GM21390 (cell line): ENCODE data around the gene KCNAB1.
A peak's percentile ranks its signal among the peaks of the same experiment; 100 is the strongest.

Experiments used
- ATAC-seq: cut with Tn5 transposase; IDR thresholded peaks from one replicate; pipeline ENCODE4 v1.9.1; 2021; ENCODE audit not compliant: unreplicated experiment

KCNAB1 gene

DNA sequence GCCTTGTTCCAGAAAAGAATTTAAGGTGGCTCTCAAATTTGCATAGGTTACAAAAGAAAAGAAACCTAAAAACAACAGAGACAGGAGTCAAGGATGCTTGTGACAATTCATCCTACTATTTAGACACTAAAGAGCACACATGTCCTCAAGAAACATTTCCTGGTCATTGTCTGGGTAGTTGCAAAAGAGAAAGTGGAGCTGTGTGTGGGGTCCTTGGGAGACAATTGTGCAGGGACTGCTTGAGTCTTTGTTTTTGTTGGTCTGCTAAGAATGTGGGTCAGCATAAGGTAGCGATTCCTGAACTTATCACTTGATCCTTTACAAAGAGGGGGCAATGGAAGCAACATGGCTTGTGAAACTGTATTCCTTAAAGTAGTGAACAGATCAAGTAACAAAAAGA, 185.3 kb downstream of the KCNAB1 start:
- no peak for ATAC-seq

DNA sequence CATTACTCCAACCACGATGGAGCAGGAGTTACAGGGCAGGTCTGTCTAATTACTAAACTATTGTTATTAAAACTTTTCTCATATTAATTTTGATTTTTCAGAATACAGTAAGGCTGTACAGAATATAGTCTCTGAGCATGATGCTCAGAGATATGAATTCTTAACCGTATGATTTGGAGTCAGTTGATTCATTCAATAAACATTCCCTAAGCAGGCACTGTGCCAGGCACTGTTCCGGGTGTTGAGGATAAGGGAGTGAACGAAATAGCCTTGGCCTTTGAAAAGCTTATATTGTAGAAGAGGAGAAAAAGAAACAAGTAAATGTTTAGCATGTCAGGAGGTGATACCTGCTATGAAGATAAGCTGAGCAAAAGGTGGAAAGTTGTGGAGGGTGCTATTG, 187.3 kb downstream of the KCNAB1 start:
- no peak for ATAC-seq

DNA sequence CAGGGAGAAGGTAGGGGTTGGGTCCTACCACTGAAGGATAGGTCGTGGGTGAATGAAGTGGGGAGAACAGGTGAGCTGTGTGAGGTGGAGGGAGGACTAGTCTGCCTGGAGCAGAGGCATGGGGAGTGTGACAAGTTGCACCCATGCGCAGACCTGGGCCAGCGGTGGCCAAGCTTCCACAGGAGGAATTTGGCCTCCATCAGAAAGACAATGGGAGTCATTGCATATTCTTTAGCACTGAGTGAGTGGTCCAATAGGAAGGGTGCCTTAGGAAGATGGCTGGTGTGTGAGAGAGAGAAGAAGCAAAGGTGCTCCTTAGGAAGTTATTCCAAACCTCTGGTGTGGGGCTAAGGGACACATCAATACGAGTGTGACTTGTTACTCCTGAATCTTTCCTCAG, 191.1 kb downstream of the KCNAB1 start:
- no peak for ATAC-seq

DNA sequence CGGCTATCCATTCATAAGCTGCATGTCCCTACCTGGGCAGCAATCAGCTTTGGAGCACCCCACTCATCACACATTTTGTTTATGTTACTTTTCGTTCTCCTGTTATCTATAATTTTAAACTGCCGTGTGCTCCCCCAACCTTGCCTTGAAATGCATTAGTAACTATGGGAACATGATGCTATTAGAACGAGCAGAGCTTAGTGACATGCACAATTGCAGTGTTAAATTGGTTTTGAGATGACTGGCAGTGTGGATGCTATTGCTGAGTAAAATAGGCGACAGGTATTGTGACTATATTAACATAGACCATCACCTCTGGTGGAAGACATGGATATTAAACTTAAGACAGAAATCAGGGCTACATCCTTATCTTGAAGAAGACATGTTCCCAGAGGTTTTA, 191.6 kb downstream of the KCNAB1 start:
- ATAC-seq: no peak

DNA sequence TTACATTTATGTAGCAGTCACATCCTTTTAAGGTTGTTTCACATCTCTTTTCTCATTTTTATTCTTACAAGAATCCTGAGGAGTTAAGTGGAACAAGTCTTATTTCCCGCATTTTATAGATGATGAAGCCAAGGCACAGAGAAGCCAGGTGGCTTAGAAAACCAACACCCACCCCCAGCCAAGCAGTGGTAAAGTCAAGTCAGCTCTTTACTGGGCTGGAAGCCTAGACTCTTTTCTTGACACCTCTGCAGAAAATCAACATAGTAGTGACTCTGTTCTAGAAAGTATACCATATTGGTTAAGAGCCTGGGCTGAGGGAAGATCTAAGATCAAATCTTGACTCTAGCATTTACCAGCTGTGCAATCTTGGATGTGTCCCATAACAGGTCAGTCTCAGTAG, 195.7 kb downstream of the KCNAB1 start:
- no peak for ATAC-seq

DNA sequence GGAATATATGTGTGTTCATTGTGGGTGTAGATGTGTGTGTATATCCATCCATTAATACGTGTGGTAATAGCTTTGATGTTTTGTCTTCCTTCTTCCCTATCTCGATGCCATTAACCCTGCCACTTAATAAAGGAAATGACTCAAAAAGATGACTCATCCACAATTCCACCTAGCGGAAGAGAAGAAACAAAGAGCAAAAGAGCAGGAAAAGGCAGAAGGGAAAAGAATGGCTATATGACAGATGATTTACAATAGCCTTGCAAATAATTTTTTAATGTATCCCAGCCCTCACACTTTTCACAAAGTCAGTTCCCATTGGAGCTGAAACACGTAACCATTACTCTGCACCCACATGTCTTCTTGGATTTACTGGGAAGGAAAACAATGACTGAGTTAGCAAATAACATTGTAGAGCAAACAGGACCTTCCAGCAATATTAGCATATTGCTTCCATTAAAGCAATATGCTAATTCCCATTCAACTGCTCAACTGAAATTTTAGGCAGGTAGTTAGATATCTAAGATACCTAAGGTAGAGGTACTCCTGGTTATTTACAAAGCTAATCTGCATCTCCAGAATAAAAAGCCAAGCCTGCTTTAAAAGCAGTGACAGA, 197.2 kb downstream of the KCNAB1 start:
- no peak for ATAC-seq

DNA sequence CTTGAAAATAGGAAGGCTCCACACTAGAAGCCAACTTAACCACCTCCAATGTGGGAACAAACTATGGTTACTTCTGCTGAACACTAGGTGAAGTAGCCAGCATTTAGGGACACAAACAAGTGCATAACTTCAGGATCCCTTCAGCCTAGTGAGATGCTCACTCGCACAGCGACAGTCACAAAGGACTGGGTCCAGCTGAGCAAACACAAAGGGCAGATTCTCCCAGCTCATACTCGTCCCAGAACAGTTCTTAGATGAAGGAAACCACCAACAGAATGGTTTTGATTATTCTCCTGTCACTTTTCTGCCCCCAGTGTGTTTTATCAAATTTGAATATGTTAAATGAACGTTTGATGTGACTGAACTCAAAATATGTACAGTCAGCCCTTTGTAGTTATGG, 201.6 kb downstream of the KCNAB1 start:
- ATAC-seq: no peak

DNA sequence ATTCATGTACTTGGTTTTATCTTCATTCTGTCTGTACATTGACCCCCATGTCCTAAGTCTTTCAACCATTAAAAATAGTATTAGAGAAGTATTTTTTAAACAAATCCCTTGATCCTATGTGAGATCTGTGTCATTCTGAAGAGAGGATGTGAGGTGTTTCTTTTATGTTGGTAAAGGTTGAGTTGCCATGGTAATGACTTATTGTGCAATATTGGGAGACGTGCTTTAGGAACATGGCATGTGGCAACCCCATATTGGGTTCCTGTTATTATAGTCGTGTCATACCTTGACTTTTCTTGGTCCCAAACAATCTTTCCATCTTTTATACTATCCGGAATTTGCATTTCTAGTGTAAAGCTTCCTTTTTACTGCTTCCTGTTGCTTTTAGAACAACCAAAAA, 203.1 kb downstream of the KCNAB1 start:
- no peak for ATAC-seq

DNA sequence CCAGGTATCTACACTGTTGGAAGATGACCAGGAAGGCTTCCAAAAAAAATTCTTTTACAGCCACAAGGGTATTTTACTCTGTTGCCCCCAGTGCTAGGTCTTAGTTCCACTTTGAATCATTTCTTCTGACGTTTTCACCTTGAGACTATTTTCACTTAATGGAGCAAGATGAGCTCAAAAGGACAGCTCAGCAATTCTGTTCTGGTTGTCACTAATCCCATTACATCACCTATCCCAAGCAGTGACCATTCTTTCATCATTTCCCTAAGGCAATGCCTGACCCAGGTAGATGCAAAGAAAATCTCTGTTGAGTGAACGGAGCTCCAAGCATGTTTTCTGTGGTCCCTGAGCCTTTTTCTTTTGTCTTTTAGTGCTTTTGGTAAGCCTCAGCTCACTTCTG, 210.0 kb downstream of the KCNAB1 start:
- no peak for ATAC-seq

DNA sequence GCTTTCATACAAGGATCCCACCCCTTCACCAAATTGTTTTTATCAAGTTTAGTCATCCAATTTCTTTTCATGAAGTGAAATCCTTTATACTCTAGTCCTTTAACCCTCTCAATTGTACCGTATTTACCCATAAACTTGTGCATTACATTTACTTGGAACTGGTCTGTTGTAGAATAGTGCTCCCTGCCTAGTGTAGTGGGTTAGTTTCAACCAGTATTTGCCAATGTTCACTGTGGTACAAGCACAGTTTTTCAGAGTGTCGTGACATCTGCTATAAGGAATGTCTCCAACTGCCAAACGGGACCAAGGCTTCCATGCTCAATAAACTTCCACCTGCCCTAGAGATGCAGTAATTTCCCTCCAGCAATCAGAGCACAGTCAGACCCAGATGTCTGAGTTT, 211.9 kb downstream of the KCNAB1 start:
- no peak for ATAC-seq

DNA sequence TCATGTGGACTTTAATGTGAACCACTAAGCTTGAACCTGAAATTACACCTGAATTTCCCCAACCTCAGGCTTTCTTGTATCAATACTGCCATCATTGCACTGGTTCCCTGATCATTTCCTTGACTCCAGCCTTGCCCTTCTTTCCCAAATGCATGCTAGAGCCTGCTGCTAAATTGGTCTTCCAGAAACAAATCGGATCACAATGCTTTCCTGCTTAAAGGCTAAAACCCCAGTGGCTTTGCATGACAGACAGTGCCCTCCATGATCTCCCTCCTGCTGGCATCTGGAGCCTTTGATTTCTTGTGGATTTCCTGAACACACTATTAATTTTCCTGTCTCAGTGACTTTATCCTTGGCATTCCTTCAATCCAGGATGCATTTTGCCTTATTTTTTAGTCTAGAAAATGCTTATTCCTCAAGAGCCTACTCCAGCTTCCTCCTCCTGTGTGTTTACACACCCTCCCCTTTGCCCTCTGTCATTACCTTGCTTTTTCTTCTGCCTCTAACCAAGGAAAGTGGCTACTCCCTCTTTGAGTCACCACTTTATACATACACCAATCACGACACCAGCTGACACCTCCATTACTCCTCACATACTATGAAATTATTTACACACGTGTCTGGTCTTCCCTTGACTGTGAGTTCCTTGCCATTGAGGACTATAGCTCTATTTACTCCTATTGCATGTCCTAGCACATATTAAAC, 214.6 kb downstream of the KCNAB1 start:
- ATAC-seq: no peak

DNA sequence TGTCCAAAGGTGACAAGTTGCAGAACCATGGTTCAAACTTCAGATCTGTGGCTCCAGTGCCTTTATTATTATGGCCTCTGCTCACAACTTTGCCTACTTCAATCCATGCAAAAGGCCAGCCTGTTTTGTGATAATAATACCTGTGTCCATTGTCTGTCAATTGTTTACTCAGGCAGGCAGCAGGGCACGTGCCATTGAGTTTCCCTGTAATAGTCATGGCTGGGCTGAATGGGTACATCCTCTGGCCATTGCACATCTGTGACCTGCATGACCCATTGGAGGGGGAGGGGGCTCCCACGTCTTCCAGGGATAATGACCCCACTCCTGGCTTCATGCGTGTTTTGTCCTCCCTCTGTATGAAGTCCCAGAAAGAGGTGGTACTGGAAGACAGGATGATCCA, 219.1 kb downstream of the KCNAB1 start:
- ATAC-seq: no peak

DNA sequence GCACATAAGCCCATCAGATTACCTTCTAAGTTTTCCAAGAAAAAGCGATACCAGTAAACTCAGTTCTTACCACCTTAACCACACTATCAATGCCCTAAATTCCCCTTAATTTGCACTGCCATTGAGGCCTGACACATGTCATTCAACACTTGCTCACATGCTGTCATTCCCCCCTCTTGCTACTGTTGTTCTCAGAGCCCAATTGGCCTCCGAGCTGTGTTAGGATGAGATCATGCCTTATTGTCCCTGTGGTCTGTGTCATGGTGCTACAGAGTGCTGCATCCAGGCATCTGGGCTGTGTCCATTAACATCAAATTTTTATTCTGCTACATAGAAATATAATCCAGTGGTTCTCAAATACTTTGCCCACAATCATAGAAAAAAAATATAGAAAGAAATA, 221.0 kb downstream of the KCNAB1 start:
- ATAC-seq: no peak

DNA sequence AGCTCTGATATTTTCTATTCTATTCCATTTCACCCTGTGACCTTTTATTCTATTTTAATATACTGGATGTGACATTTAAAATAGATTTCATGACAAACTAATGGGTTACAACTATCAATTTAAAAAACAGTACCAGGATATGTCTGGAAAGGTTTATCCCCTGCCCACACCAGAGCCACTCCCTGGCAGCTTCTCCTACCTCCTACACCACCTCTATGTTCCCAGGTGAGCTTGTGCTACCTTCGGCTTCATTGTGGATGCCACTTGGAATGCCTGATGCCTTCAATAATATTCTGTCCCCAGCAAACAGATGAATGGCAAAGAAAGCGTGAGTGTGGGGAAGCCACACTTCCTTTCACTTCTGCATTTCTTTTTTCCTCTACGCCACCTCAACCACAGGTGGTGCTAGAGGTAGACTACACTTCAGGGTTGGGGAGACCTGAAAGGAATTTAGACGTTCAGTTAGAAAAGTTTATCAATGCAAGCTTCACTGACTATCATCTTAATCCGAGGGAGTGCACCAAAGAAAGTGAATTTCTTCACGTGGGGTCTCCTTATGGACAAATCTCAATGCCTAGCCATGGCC, 221.5 kb downstream of the KCNAB1 start:
- ATAC-seq: peak; percentile 100

DNA sequence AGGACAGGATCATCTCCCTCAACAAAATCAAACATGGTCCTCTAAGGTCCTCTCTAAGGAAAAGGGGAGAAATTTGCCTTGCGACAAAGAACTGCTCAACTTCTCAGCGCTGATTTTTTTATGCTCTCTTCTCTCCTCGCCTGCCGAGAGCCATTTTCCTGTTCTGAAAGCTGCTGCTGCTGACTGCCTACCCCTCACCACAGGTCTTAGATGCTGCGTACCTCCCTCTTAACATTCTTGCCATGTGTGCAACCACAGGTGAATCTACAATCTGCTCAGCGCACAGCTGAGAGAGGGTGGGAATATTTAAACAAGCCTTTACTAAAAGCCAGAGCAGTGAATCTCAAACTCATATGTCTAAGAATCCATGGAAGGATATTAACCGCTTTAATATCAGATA, 223.8 kb downstream of the KCNAB1 start:
- ATAC-seq: no peak

DNA sequence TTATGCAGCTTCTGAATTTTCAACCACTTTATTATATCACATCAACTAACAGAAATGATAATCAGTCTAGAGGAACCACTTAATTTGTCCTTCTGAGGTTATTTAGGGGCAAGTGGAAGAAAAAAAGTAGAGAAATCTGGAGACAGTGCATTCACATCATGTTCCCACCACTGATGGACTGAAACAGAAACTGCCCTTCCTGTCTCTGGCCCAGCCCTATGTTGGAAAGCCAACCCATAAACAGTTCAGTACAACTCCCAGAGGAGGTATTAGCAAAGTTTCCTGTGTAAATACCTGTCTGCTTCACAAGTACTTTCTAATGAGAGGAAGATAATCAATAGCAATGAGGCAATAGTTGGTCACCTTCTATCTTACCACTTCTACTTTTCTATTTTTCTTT, 228.7 kb downstream of the KCNAB1 start:
- ATAC-seq: no peak

DNA sequence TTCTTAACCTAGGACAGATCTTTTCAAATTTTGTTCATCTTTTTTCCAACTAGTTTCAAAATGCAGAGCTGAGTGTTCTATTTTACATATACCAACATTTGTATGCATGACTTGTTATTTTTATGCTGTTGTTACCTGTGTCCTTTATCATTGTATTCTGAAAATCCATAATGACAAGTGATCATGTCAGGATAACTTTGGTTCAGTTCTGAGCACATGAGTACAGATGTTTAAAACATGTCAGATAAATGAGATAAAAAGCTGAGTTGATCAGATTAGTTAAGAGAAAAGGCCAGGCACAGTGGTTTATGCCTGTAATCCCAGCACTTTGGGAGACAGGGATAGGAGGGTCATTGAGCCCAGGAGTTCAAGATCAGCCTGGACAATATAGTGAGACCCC, 229.6 kb downstream of the KCNAB1 start:
- ATAC-seq: no peak

DNA sequence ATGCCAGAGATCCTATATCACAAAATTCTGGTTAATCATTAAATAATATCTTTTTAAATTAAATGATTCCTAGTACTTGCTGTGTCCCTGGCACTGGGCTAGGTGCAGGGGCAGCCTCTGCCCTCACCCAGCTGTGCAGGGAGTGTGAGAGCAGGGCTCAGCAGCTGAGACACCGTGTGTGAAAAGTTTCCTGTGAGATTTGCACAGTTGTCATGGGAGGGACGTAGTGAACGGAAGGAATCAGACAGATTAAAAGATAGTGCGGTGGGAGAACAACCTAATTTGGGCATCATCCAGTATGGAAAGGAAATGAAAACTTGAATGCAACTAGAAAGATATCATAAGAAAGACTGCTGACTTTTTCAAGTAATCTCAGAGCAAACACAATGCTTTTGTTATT, 230.4 kb downstream of the KCNAB1 start:
- ATAC-seq: no peak

DNA sequence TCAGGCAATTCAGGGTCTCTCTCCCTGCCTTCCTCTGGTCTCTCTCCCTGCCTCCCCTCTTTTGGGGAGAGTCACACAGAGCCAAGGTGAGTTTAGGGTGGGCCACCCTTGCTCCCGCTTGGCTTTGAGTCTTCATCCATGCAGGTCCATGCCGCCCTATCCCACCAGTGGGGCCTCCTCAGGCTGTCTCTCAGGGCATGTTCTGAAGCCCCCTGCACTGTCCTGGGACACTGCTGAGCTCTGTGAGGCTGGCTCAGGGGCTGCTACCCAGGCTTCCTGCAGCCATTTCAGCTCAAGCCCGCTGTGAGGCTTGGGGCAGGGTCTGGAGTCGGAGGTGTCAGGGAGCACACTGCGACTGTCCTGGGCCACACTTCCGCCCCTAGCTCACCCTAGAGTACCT, 231.4 kb downstream of the KCNAB1 start:
- ATAC-seq: no peak

DNA sequence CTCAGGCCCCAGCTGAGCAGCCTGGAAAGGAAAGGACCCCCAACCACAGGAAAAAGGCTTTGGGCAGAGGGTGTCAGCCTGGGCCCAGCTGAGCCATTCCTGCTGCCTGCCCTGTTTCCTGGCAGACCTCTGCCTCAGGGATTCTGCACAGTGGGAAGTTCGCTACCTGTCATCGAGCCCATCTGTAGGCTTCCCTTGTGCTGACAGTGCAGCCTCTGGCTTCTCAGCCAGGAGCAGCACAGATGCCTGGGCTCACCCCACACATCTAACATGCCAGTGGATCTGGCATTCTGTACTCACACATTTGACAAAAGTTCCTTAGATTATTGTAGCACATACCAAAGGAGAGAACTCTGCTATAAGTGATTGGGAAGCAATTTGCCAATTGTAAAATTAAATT, 232.3 kb downstream of the KCNAB1 start:
- no peak for ATAC-seq

DNA sequence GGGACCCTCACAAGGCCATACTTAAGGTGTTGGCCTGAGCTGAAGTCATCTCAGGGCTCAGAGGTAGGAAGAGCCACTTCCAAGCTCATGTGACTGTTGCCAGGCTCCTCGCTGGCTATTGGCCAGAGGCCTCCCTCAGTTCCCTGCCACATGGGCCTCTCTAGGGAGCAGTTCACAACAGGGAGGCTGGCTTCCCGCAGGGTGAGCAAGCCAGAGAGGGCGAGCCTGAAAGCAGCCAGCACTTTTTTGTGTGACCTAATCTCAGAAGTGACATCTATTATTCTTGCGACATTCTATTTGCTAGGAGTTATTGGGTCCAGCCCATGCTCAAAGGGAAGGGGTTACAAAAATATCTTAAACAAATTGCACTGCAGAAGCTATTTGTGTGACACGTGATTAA, 233.2 kb downstream of the KCNAB1 start:
- no peak for ATAC-seq

DNA sequence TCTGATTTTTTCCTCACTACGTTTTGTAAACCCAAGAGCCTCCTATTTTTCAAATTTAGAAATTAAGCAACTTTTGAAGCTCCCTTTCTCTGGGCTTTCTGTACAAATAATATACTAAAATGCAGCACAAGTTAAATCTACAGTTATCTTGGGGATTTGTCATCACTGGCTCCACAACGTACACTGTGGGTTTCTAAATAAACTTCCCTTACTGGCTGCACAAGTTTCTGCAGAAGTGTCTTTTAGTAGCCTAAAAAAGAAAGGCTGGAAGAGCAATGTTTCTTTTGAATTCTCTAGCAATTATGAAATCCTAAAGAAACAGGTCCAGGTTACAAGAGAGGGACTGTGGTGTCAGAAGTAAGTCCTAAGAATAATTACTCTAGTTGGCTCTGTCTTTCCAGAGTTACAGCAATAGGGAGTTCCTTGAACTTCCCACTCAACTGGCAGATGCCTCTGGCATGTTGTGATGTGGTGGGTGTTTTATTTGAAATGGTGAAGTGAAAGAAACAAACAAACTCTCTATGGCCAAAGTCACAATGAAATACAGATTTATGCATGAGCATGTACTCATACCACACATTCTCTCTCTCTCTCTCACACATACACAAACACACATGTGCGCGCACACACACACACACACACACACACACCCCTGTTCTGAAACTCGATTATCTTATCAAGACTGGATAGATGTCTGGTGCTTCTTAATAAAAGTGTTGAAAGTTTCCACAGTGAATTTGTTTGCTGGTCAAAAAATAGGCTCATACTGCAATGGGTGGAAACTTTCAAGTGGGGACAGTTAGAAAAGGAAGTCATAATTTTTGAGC, 236.4 kb downstream of the KCNAB1 start:
- no peak for ATAC-seq
